OCI-LY3 (cell line): ENCODE data around the gene SAMD10.

Experiments used
- H2AFZ ChIP-seq: fragments of 200-600, 300-600 bp; shearing (Covaris generic); 2 replicates; pipeline ENCODE4 v1.6.0; 2014; ENCODE audit warnings: antibody characterized with exemption, low read depth, low read length
- H3K27ac ChIP-seq: fragments of 200-600, 300-600 bp; sonication (generic); 2 replicates; pipeline ENCODE4 v1.5.1; 2014; ENCODE audit warnings: mild to moderate bottlenecking, low read length, moderate library complexity, mixed read lengths
- H3K27me3 ChIP-seq: fragments of 200-600, 300-600 bp; sonication (generic); 2 replicates; pipeline ENCODE4 v1.6.1; 2014; ENCODE audit warnings: low read depth, low read length, mixed read lengths
- H3K36me3 ChIP-seq: fragments of 200-600, 300-600 bp; sonication (generic); replicated peaks from 2 replicates; pipeline ENCODE3; 2014; ENCODE audit warnings: low read depth, low read length, mixed read lengths
- H3K4me1 ChIP-seq: fragments of 300-600, 200-600 bp; sonication (generic); 2 replicates; pipeline ENCODE4 v1.6.1; 2014; ENCODE audit warnings: low read length, mixed read lengths
- H3K4me2 ChIP-seq: fragments of 200-600, 300-600 bp; sonication (generic); 2 replicates; pipeline ENCODE4 v1.6.1; 2014; ENCODE audit warnings: low read length, mixed read lengths
- H3K4me3 ChIP-seq: fragments of 300-600, 200-600 bp; sonication (generic); 2 replicates; pipeline ENCODE4 v1.5.1; 2014; ENCODE audit warnings: antibody characterized with exemption, mild to moderate bottlenecking, low read length, moderate library complexity
- H3K79me2 ChIP-seq: fragments of 300-600, 200-600 bp; shearing (Covaris generic); 2 replicates; pipeline ENCODE4 v1.6.1; 2014; ENCODE audit warnings: mild to moderate bottlenecking, low read length, mixed read lengths
- H3K9ac ChIP-seq: fragments of 300-600, 200-600 bp; shearing (Covaris generic); 2 replicates; pipeline ENCODE4 v1.6.0; 2014; ENCODE audit warnings: mild to moderate bottlenecking, low read length, moderate library complexity
- H3K9me3 ChIP-seq: fragments of 200-600, 300-600 bp; shearing (Covaris generic); 2 replicates; pipeline ENCODE4 v1.6.1; 2014; ENCODE audit warnings: low read length, mixed read lengths; ENCODE audit not compliant: insufficient read depth
- H4K20me1 ChIP-seq: fragments of 200-600, 300-600 bp; sonication (generic); 2 replicates; pipeline ENCODE4 v1.6.1; 2016; ENCODE audit warnings: low read length, mixed read lengths; ENCODE audit not compliant: insufficient read depth
- CTCF ChIP-seq: fragments of 200-600, 300-600 bp; sonication (generic); IDR thresholded peaks from 2 replicates; pipeline ENCODE4 v1.5.1; 2014; ENCODE audit warnings: antibody characterized with exemption, low read length, low read depth
- EZH2phosphoT487 ChIP-seq: fragments of 200-600 bp; shearing (Covaris generic); IDR thresholded peaks from 2 replicates; pipeline ENCODE4 v1.6.1; 2018; ENCODE audit warnings: antibody characterized with exemption, mixed run types, low read depth

The SAMD10 gene

GRCh38 chr20:63946986-63947637, 32.3 kb downstream of the SAMD10 start:
- no peak overlapping the region for H3K4me3 ChIP-seq
- peak overlapping the region; percentile 75 for H3K4me2 ChIP-seq
- H3K36me3 ChIP-seq = peaks cover 6% of the 10 kb centered on the region
- H2AFZ ChIP-seq = no peak overlapping the region
- H4K20me1 ChIP-seq = peaks cover 81% of the 10 kb centered on the region
- H3K4me1 ChIP-seq = peaks cover 32% of the 10 kb centered on the region
- TF ChIP-seq EZH2phosphoT487 (no peak), CTCF (no peak)
- H3K79me2 ChIP-seq = peaks cover 41% of the 10 kb centered on the region
- no peaks in the 10 kb centered on the region for H3K27me3 ChIP-seq
- H3K9ac ChIP-seq = no peak overlapping the region
- peak overlapping the region; percentile 23; the same call in 1 of the 2 replicates for H3K27ac ChIP-seq
- H3K9me3 ChIP-seq = no peaks in the 10 kb centered on the region

DNA sequence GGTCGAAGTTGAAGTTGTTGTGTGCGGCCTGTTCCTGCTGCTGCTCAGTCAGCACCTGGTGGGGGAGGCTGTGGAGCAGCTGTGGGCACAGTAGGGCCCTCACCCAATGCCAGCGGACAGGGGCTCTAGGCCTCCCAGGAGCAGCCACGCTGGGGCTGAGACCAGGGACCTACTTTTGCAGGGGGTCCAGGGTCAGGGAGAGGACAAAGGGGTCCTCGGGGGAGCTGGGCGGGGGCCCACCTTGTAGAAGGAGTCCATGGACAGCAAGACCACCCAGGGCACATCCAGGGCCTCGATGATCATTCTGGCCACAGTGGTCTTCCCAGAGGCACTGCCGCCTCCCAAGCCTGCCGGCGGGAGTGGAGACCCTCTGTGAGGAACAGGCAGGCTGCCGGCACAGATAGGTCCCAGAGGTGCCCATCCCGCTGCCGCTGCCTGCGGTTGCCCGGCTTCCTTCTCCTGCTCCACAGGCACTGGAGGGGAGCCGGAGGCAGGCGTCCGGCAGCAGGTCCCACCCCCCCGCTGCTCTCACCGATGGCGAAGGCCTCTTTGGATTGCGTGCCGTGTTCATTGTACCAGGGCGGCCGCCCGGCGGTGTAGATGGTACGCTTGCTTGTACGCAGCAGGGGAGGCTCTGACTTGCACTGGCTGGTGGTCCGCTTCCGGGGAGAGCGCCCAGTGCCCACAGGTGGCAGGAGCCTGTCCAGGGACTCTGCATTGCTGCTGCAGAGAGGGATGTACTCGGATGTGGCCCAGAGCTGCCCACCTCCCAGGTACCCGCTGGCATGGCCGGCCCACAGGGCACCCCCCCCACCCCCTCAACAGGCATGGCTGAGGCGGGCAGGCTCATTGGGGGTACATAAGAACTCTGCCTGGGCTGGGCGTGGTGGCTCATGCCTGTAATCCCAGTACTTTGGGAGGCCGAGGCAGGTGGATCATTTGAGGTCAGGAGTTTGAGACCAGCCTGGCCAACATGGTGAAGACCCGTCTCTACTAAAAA, 33.2 kb downstream of the SAMD10 start:
- Histone ChIP-seq H3K27me3 (no peaks in the 10 kb centered on the region), H3K4me2 (no peak overlapping the region), H3K4me1 (peaks cover 32% of the 10 kb centered on the region), H3K36me3 (peaks cover 6% of the 10 kb centered on the region), H2AFZ (no peak overlapping the region), H3K9me3 (no peaks in the 10 kb centered on the region), H3K9ac (no peak overlapping the region), H4K20me1 (peaks cover 78% of the 10 kb centered on the region), H3K4me3 (no peak overlapping the region), H3K79me2 (peaks cover 32% of the 10 kb centered on the region), H3K27ac (no peak overlapping the region)
- no peak for TF ChIP-seq EZH2phosphoT487
- no peak for TF ChIP-seq CTCF

DNA sequence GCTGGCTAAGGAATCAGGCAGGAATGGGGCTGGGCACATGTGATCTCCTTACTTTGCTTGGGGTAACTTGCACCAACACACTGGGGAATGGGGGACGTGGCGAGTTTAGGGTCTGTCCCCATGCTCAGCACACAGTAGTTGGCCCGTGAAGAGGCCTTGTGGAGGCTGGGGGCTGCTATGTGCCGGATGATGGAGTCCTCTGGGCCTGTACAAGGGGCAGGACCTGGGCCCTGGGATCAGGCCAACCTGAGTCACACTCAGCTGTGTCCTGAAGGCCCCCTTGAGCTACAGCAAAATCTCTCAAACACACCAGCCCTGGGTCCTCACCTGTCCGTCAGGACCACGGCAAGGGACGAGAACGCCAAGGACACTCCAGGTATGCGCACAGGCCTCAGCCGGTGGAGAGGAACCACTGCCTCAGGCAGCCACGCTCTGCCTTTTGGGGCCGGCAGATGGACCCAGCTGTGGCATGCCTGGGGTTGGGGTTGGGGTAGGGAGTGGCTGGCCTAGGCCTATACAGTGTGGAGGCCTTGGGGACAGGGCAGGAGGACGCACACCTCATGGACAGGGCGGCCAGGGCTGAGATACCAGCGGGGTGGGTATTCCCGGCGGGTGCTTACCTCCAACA, 34.3 kb downstream of the SAMD10 start:
- H2AFZ ChIP-seq = no peak overlapping the region
- no peak overlapping the region for H3K4me3 ChIP-seq
- H3K4me1 ChIP-seq = peaks cover 32% of the 10 kb centered on the region
- TF ChIP-seq CTCF = no peak
- no peak for TF ChIP-seq EZH2phosphoT487
- H4K20me1 ChIP-seq = peaks cover 70% of the 10 kb centered on the region
- H3K27ac ChIP-seq = no peak overlapping the region
- no peak overlapping the region for H3K9ac ChIP-seq
- no peaks in the 10 kb centered on the region for H3K27me3 ChIP-seq
- peaks cover 23% of the 10 kb centered on the region for H3K79me2 ChIP-seq
- H3K9me3 ChIP-seq = no peaks in the 10 kb centered on the region
- H3K36me3 ChIP-seq = peaks cover 17% of the 10 kb centered on the region
- H3K4me2 ChIP-seq = no peak overlapping the region
